ENCODE results near the gene MACROD2. TPM values are rescaled to one million over a fixed set of nuclear protein-coding genes. Genes with fewer than 3 reads are reported as not detected.

Gene MACROD2
- total and polyA plus RNA-seq, 2 of the 4 experiments (the other 2 are of a cell fraction): not detected

- in situ Hi-C loops (cut with MboI; ENCODE audit: low sequenced_read_pairs) (no loop called here), intact Hi-C loops (cut with micrococcal nuclease) (no loop called here), dilution Hi-C loops (cut with HindIII; ENCODE audit: low sequenced_read_pairs, unreplicated experiment) (no loop called here)
- H3K4me3 ChIP-seq (ENCODE audit: insufficient read depth, low read depth, low read length): no peak overlapping the region
- H2BK15ac ChIP-seq (ENCODE audit: low read depth, low read length): no peak overlapping the region
- peaks cover 2% of the 10 kb centered on the region; the same call in 1 of the 2 replicates for H3K4me1 ChIP-seq (ENCODE audit: control insufficient read depth, insufficient read depth, low read length)
- no peak overlapping the region for H4K8ac ChIP-seq (ENCODE audit: low read depth in 2 of 2, low read length in 2 of 2)
- no peak overlapping the region for H3K14ac ChIP-seq (replicated peaks; ENCODE audit: low read depth, low read length)
- no peaks in the 10 kb centered on the region for H3K79me1 ChIP-seq (ENCODE audit: low read depth in 1 of 2, low read length in 2 of 2)
- ChIA-PET POLR2A (ENCODE audit: unreplicated experiment) (no interaction called here), CTCF (interaction anchor here (0.6 to 1.3 kb wide), 2 partner anchors 15 to 24 kb away, joined by 3 to 6 read pairs; no protein-coding TSS in a partner anchor)
- no peaks in the 10 kb centered on the region for H3K36me3 ChIP-seq (ENCODE audit: control insufficient read depth, insufficient read depth, low read length)
- H2BK20ac ChIP-seq (ENCODE audit: low read depth, low read length): no peak overlapping the region
- no peak overlapping the region for H4K91ac ChIP-seq (ENCODE audit: insufficient read depth, low read depth, low read length)
- no peaks in the 10 kb centered on the region for H4K20me1 ChIP-seq (ENCODE audit: insufficient read depth, low read length)
- DNase-seq (no peak), ATAC-seq (ENCODE audit: low read depth) (no peak)
- H3K56ac ChIP-seq (ENCODE audit: extremely low read depth, insufficient read depth, low read length): no peak overlapping the region
- no peak overlapping the region for H3K18ac ChIP-seq (ENCODE audit: low read depth, low read length)
- 0 out of 2 replicates have a peak overlapping the region, but pooled peaks have one; percentile 52 for H2BK120ac ChIP-seq (ENCODE audit: low read depth, low read length)
- no peak overlapping the region for H3K27ac ChIP-seq (ENCODE audit: insufficient read depth, low read length)
- no peak overlapping the region for H2AK5ac ChIP-seq (ENCODE audit: low read depth, low read length)
- no peaks in the 10 kb centered on the region for H3K9me1 ChIP-seq (ENCODE audit: insufficient read depth, low read length)
- no peak for TF ChIP-seq RCOR1 (IDR thresholded peaks at IDR 0.05; ENCODE audit: insufficient replicate concordance, low read length)
- peak; percentile 14; the same call in 1 of the 2 replicates for TF ChIP-seq USF2 (IDR thresholded peaks at IDR 0.05; ENCODE audit: low read depth, low read length)
- no peak overlapping the region for H2BK5ac ChIP-seq (ENCODE audit: low read depth, low read length, poor library complexity, severe bottlenecking)
- no peaks in the 10 kb centered on the region for H3K9me3 ChIP-seq (ENCODE audit: control insufficient read depth, insufficient read depth, low read length)
- no peak overlapping the region; the same call in none of the 2 replicates for H3K4ac ChIP-seq (ENCODE audit: low read depth, low read length)
- H2AK9ac ChIP-seq (replicated peaks; ENCODE audit: low read depth, low read length, poor library complexity): no peak overlapping the region
- BruUV-seq (replicated peaks): no TSS peak
- H3K4me2 ChIP-seq (ENCODE audit: low read depth, low read length): no peak overlapping the region; the same call in 1 of the 2 replicates
- no peak overlapping the region for H2AFZ ChIP-seq (replicated peaks; ENCODE audit: low read length, poor library complexity)
- no peaks in the 10 kb centered on the region for H3K27me3 ChIP-seq (ENCODE audit: control insufficient read depth, insufficient read depth, low read length)
- no peak overlapping the region for H4K5ac ChIP-seq (ENCODE audit: low read depth, low read length)
- no peak overlapping the region for H3K23ac ChIP-seq (ENCODE audit: low read depth, low read length)
- H3K9ac ChIP-seq (ENCODE audit: low read depth, low read length): no peak overlapping the region
- WGBS, 2 experiments (ENCODE audit: extremely low coverage in 2 of 2, insufficient read length in 1 of 2): 50% methylated on average over 1 of the region's 3 CpGs; no CpG with 5 or more reads in 1 of the 2 experiments
Measured at GRCh38 chr20:15740046-15740775, 1744.9 kb downstream of the MACROD2 start.

Measured in IMR-90 (cell line).